IPS DF 6.9 (cell line): ENCODE measurements around the gene LRRFIP1.

ENCODE experiments used
- DNase-seq: peaks from one replicate; pipeline ENCODE4 v3.0.0-alpha.2; 2013; ENCODE audit warnings: low read depth, low spot score
- H3K27ac ChIP-seq: one replicate; pipeline ENCODE4 v1.5.1; 2013; ENCODE audit warnings: low read length, control low read depth
- H3K27me3 ChIP-seq: 2 replicates; pipeline ENCODE4 v1.6.1; 2013; ENCODE audit warnings: mild to moderate bottlenecking, low read length; ENCODE audit not compliant: control insufficient read depth, insufficient read depth
- H3K36me3 ChIP-seq: 2 replicates; pipeline ENCODE4 v1.6.1; 2013; ENCODE audit warnings: low read length; ENCODE audit not compliant: control insufficient read depth, insufficient read depth
- H3K4me1 ChIP-seq: 2 replicates; pipeline ENCODE4 v1.6.1; 2013; ENCODE audit warnings: low read length; ENCODE audit not compliant: control insufficient read depth, insufficient read depth
- H3K4me3 ChIP-seq: 2 replicates; pipeline ENCODE4 v1.5.1; 2013; ENCODE audit warnings: mild to moderate bottlenecking, low read length
- H3K9me3 ChIP-seq: 2 replicates; pipeline ENCODE4 v1.6.1; 2013; ENCODE audit warnings: low read length, inconsistent platforms; ENCODE audit not compliant: control insufficient read depth, insufficient read depth
- WGBS: extraction: QIAGEN DNeasy Blood & Tissue Kit; methylation state at CpG from one replicate; pipeline ENCODE4 v1.1.7; 2013; ENCODE audit warnings: mixed read lengths, missing lambda C conversion rate; ENCODE audit not compliant: insufficient read length, insufficient coverage; 5-methylcytosine and 5-hydroxymethylcytosine counted together

The LRRFIP1 gene

DNA sequence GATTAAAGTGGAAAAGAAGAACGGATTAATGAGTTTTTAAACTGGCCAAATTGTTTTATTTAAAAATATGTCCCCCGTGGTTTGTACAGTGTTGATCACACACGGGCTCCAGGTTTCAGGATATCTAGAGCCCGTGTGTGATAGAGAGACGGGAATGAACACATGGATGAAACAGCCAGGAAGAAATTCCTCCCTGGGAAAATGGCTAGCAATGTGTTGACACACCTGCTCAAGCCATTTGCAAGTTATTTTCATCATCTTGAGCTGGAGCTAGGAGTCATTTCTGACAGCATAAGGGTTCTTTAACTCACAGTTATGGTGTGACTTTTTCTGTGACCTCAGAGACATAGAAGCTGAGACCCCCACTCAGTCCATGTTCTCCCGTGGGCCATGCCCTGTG lies 81.6 kb downstream of the LRRFIP1 start:
- DNase-seq = no peak
- Histone ChIP-seq H3K36me3 (0 out of 2 replicates have a peak, but pooled peaks cover 6% of the 10 kb centered on the region), H3K27ac (no peak overlapping the region), H3K4me3 (no peak overlapping the region), H3K27me3 (no peaks in the 10 kb centered on the region), H3K9me3 (no peaks in the 10 kb centered on the region), H3K4me1 (peaks cover 3% of the 10 kb centered on the region; the same call in 1 of the 2 replicates)
- WGBS = no CpG with 5 or more reads among the region's 6 CpGs

DNA sequence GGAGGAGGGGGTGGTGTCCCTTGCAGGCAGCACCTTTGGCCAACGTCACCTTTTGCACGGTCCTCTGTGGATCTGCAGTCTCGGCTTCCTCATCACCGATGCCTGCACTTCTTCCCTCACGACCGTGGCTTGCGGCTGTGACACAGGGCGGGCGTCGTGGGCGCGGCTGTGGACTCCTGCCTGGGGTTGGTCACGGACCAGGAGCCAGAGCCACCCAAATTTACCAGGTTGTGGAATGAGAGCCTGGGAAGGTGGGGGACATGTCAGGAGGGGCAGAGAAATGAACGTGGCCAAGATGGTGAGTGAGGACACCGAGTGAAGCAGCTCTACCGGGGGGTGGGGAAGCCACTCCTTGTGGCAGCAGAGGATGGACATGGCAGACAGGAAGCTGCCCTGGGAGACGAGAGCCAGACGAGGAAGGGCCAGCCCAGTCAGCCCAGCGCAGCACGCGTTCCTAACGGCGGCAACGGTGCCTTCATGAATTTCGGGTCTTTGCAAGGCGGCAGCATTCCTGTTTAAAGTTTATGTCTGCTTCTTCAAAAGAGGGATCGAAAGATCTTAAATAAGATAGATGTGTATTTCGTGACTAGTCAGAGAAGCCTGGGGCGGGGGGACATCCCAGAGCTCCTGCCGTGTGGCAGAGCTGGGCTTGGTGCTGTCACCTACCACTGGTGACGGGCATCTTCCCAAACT lies 84.2 kb downstream of the LRRFIP1 start:
- H3K4me1 ChIP-seq = peaks cover 8% of the 10 kb centered on the region
- no peaks in the 10 kb centered on the region for H3K27me3 ChIP-seq
- no peaks in the 10 kb centered on the region for H3K9me3 ChIP-seq
- no CpG with 5 or more reads among the region's 31 CpGs for WGBS
- no peak overlapping the region for H3K4me3 ChIP-seq
- DNase-seq = no peak
- H3K36me3 ChIP-seq = 0 out of 2 replicates have a peak, but pooled peaks cover 6% of the 10 kb centered on the region
- H3K27ac ChIP-seq = no peak overlapping the region

DNA sequence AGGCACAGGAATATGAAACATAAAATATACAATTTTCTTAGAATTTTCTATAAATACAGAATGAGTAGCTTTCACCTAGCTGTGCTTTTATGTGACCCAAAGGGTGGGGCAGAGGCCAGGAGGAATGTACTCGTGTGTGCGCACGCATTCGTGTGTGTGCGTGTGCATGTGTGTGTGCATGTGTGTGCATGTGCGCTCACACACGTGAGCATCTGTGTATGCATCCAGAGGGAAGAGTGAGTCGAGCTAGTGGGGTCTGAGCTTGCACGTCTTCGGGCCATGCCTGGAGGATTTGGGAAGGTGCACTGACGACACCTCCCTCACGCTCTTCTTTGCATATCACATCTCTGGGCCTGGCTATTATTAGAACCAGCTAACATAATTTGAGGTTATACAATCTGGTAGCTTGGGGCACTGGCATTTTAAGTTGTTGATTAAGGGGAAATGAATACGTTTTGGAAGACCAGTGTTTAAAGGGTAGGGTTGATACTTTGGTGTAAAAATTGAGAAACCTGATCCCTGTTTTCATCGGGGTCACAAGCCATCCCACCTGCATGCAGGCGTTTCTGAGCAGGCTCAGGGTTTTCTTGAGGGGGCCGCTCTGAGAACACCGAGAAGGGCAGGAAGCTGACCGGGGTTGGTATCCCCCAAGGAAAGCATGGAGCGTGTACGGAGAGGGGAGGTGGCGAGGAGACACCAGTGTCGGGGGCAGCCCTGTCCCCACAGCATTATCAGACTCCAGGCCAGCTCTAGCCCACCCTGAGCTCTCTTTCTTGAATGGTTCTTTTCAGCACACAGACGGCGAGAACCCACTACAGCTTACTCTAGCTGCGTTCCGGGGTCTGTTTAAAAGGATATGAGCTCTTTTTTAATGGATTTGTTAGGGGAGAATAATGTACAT lies 85.3 kb downstream of the LRRFIP1 start:
- 100% methylated on average over 1 of the region's 26 CpGs for WGBS
- peaks cover 8% of the 10 kb centered on the region for H3K4me1 ChIP-seq

DNA sequence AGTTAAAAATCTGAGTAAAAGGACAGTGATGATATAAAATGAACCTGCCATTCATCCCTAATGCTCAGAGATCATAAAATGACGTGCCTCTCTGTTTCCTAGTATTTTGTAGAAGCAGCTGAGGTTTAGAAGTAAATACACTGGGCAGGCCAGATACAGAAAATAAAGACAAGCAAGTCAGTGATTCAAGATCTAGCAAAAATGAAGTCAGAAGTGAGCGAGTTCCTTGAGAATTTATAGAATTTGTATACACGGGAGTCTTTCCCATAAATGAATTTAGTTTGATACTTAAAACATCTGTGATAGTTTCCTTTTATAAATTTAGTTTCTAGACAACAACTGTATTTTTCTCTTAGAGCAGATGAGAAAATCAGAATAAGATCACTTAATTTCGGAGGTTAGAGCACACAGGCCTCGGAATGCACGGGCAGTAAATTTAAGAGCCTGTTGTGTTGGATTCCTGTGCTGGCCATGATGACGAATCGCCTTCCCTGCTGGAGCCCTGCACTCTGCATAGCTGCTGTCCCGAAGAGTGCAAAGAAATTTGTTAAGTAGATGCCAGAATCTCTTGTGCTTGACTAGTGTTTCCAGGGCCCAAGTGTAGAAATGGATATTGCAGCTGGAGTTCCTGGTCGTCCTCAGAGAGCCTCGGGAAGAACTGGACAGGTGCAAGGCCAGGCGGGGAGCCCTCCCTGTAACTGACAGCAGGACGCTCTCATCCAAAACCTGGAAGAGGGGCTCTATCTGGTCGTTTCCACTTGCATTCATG lies 87.5 kb downstream of the LRRFIP1 start:
- H3K9me3 ChIP-seq = no peaks in the 10 kb centered on the region
- H3K27me3 ChIP-seq = no peaks in the 10 kb centered on the region
- no CpG with 5 or more reads among the region's 14 CpGs for WGBS
- H3K4me3 ChIP-seq = no peak overlapping the region
- 0 out of 2 replicates have a peak, but pooled peaks cover 3% of the 10 kb centered on the region for H3K36me3 ChIP-seq
- peaks cover 7% of the 10 kb centered on the region for H3K4me1 ChIP-seq
- no peak overlapping the region for H3K27ac ChIP-seq
- DNase-seq = no peak

More for the DNA sequence above, 85.3 kb downstream of the LRRFIP1 start:
- DNase-seq = no peak
- Histone ChIP-seq H3K27me3 (no peaks in the 10 kb centered on the region), H3K36me3 (0 out of 2 replicates have a peak, but pooled peaks cover 6% of the 10 kb centered on the region), H3K4me3 (no peak overlapping the region), H3K27ac (no peak overlapping the region), H3K9me3 (no peaks in the 10 kb centered on the region)

DNA sequence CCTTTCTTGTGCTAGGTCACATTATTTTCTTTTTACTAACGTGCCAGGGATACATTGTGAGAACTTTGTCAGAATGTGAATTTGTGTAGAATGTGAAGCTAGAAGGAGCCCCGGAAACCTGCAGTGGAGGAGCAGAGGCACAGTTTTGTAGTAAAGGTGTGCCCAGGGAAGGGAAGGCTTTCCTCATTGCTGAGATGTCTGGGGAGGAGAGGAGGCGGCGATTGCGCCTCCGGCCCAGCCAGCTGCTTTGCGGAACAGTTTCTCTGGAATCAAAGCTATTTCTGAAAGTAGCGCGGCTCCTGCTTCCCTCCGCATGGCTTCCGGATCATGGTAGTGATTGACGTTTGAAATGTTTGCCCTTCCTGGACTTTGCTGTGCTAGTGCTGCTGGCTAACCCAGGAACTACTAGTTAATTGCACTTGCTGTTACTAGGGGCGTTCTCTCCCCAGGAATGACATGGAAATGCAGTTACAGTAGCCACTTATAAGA lies 88.1 kb downstream of the LRRFIP1 start:
- Histone ChIP-seq H3K4me3 (no peak overlapping the region), H3K9me3 (no peaks in the 10 kb centered on the region), H3K4me1 (peaks cover 7% of the 10 kb centered on the region), H3K27me3 (no peaks in the 10 kb centered on the region), H3K27ac (no peak overlapping the region), H3K36me3 (0 out of 2 replicates have a peak, but pooled peaks cover 3% of the 10 kb centered on the region)
- no peak for DNase-seq
- WGBS = no CpG with 5 or more reads among the region's 13 CpGs

DNA sequence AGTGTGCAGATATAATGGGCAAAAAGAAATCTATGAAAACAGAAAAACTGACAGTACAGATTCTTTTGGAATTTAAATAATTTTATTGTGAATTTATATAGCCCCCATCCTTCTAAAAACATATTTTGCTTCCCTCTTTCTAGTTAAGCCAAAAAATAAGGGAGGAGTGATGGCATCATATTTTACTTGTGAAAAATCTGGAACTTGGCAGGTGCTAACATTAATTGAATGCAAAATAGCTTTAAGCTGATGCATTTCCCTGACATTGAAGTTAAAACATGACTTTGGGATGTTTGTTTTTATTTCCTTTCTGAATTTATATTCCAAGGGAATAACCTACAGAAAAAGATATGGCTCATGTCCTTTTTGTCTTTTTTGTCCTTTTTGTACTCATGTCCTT lies 88.6 kb downstream of the LRRFIP1 start:
- no peak for DNase-seq
- H3K27me3 ChIP-seq = no peaks in the 10 kb centered on the region
- H3K27ac ChIP-seq = no peak overlapping the region
- H3K4me3 ChIP-seq = no peak overlapping the region
- no peaks in the 10 kb centered on the region for H3K9me3 ChIP-seq
- peaks cover 7% of the 10 kb centered on the region for H3K4me1 ChIP-seq
- H3K36me3 ChIP-seq = 0 out of 2 replicates have a peak, but pooled peaks cover 3% of the 10 kb centered on the region

DNA sequence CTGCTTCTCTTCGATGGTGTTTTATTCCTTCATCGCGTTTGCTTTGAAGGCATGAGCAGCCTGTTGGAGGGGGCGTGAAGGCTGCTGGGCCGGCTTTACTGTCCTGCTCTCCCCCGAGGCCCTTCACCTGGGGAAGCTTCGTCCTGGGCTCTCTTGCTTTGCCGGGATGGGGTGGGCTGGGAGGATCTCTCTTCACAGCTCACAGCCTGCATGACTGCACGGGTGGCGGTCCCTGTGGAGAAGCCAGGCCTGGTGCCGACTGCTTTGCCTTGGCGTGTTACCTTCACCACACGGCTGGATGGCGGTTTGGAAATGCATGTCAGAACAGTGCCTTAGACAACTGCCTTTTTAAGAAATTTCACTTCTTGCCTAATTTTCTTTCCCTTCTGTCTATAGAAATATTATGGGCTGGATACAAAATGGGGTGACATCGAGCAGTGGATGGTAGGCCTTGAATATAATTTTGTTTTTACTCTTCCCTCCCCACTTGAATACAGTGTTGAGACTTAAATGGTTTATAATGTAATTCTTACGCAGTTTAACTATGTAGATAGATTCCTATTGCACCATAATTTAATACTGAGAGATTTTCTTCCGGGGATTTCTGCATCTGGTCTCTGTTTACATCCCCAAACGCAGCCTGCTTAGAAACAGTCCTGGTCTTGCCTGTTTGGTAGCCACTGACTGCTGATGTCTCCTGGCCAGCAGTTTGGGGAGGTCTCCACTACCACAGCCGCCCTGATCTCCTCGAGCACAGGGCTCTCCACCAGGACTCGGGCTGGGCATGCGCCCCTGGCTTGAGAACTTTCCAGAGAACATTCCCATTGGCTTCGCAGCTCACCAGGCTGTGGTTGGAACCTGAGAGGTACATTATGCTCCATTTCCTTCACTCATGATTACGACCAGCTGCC lies 90.2 kb downstream of the LRRFIP1 start:
- no peaks in the 10 kb centered on the region for H3K36me3 ChIP-seq
- H3K27me3 ChIP-seq = no peaks in the 10 kb centered on the region
- no peaks in the 10 kb centered on the region for H3K9me3 ChIP-seq
- peaks cover 6% of the 10 kb centered on the region for H3K4me1 ChIP-seq
- no peak overlapping the region for H3K4me3 ChIP-seq
- H3K27ac ChIP-seq = no peak overlapping the region
- no CpG with 5 or more reads among the region's 24 CpGs for whole genome bisulfite sequencing
- DNase-seq = no peak

DNA sequence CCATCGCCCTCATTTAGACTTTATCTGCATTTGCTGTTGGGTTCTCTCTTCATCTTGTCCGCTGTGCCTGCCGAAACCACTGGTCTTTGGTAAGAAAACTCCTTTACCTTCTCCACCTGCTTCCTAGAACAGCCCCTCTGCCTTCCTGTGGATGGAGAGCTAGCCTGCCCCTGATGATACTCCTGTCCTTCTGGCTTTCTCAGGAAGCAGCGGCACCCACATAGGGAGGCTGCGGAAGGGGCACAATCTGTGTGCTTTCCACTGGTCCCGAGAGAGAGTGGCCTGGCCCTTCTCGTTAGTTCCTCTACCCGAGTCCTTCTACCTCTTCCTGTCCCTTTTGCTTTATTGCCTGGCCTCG lies 90.9 kb downstream of the LRRFIP1 start:
- no peak overlapping the region for H3K27ac ChIP-seq
- no peaks in the 10 kb centered on the region for H3K36me3 ChIP-seq
- WGBS = no CpG with 5 or more reads among the region's 9 CpGs
- no peaks in the 10 kb centered on the region for H3K27me3 ChIP-seq
- H3K9me3 ChIP-seq = no peaks in the 10 kb centered on the region
- DNase-seq = no peak
- peaks cover 6% of the 10 kb centered on the region for H3K4me1 ChIP-seq
- H3K4me3 ChIP-seq = no peak overlapping the region

DNA sequence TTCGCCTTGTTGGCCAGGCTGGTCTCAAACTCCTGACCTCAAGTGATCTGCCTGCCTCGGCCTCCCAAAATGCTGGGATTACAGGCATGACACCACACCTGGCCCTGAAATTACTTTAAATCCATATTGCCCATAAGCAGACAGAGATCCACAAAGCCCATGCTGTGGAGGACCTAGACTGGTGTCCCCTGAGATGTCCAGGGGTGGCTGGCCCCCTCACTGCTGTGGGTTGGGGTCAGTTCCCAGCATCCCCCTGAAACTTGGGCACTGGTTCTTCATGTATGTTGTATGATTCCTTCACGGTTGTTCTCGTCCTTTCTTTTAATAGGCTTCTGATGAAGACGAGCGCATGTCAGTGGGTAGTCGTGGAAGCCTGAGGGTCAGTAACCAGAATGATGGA lies 93.1 kb downstream of the LRRFIP1 start:
- H3K36me3 ChIP-seq = no peaks in the 10 kb centered on the region
- no peak for DNase-seq
- no peaks in the 10 kb centered on the region for H3K27me3 ChIP-seq
- H3K4me3 ChIP-seq = no peak overlapping the region
- H3K27ac ChIP-seq = no peak overlapping the region
- H3K4me1 ChIP-seq = peaks cover 5% of the 10 kb centered on the region
- WGBS = no CpG with 5 or more reads among the region's 7 CpGs
- no peaks in the 10 kb centered on the region for H3K9me3 ChIP-seq
